ENCODE data around the gene CLCN6.

Gene CLCN6

DNA sequence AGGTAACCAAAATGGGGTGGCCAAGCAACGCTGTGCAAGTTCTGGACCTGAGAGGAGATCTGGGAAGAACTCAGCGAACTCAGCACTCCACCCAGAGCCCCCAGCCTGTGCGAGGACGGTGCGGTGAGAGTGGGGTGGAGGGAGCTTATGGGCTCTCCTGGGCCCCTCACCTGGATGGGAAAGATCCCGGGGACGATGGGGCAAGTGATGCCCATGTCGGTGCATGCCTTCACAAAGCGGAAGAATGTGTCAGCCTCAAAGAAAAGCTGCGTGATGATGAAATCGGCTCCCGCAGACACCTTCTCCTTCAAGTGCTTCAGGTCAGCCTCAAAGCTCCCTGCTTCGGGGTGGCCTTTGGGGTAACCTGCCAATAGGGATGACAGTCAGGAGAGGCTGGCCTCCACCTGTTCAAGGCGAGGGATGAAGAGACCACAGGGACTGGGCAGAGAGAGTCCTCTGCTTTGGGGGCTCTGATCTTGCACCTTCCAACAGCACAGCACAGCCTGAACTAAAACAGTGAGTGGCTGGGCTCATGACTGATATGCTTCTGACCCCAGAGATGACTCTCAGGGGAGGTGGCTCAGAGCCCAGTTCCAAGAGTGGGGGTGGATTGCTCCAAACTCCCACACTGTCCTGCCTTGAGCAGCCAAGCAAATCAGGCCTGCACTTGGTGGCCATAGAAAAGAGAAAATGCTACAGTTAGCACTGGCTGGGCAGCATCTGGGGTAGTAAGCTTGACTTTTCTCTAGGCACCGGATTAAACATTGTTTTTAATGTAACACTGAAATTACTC lies 9.8 kb upstream of the CLCN6 start:
- no peak for DNase-seq (ENCODE audit: low spot score)

DNA sequence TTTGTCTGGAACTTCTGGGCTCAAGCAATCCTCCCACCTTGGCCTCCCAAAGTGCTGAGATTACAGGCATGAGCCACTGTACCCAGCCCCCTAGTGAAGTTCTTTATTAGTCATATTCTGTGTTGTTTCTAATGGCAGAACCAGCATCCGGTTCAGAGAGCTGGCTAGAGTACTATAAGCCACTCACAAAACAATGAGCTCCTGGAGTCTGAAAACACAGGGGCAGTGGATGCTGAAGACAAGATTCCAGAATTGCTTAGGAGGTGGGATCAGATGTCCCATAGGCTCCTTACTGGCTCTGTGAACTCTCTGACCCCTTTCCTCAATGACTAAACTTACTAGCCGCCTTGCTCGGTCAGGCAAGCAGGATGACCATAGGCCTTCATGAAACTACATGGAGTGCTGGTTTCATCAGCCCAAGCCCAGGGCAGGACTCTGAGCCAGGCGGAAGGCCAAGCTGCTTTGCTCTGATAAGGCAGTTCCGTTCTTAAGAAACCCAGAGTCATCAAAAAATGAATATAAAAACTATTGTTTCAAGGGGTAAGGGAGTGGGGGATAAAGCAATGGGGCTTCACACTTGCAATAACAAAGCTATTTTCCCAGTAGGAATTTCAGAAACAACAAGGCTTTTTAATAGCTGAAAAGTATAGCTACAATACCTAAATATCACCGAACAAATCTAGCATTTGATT lies 8.3 kb upstream of the CLCN6 start:
- DNase-seq (ENCODE audit: low spot score): no peak

DNA sequence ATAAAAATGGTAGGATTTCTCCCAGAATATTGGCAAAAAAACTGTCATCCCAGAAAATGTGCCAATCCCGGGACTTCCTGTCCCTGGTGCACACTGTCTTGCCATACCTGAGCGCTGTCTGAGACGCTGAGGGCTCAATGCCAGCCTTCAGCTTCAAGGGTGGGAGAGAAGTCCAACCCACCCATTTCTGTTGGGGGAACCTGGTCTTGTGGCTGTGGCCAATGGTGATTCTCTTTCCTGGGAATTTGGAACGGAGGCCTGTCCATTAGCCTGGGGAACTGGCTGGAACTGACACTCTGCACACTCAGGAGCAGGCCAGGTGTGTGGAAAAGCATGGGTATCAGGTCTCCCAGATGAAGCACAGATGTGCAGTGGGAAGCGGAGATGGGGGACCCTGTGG lies 6.9 kb upstream of the CLCN6 start:
- DNase-seq (ENCODE audit: low spot score): no peak

DNA sequence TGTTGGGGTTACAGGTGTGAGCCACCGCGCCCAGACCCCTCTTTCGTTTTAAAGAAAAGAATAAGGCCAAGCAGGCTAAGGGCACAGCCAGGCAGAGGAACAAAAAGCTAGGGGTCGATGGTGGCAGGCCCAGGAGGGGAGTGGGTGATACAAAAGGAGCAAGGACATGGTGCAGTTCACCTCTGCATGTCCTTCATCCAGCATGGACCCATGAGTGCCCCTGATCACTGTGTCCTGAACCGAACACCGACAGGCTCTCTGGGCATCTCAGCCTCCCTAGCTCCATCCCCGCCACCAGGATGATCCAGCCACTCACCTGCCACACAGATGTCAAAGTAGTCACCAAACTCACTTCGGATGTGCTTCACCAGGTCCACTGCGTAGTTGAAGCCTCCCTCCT lies 6.1 kb upstream of the CLCN6 start:
- DNase-seq (ENCODE audit: low spot score): no peak

DNA sequence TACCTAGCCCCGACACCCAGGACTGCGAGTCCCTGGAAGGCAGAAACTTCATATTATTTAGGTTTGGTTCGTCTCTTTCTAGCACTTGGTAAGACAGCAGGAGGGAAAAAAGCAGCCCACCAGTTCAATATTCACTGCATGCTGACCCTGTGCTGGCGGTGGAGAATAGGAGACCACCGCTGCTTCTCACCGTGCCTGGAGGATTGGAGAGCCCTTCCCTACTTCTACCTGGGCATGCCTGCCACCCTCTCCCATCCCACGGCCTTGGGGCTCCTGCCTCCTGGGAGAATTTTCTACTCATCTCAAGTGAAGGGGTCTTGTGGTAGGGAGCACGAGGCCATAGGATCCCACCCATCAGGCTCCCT lies 5.6 kb upstream of the CLCN6 start:
- no peak for DNase-seq (ENCODE audit: low spot score)

DNA sequence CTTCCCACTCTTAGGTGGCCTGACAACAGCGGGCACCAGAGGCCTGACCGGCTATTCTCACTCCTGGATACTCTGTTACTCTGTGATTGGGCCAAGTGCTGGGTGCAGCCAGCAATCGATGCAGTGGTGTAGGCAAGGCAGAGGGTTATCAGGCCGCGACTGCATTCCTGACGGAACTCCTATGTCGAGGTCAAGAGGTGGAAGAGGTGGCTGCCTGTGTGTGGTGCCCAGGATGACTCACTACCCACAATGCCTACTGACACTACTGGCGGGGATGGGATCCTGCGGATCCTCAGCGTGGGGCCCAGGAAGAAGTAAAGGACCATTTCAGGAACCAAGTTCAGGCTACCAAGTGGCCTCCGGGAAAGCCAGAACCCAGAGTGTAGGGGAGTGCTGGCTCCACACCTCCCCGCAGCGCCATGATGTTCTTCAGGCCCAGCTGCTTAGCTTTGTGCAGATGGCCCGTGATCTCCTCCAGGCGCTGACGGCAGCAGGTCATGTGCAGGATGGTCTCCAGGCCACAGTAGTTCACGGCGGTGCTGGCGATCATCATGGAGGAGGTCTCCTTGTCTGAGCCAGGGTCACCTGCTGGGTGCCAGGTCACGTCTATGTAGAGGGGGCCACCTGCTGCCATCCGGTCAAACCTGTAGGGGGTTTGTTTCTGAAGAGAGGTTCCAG lies 5.1 kb upstream of the CLCN6 start:
- no peak for DNase-seq (ENCODE audit: low spot score)

DNA sequence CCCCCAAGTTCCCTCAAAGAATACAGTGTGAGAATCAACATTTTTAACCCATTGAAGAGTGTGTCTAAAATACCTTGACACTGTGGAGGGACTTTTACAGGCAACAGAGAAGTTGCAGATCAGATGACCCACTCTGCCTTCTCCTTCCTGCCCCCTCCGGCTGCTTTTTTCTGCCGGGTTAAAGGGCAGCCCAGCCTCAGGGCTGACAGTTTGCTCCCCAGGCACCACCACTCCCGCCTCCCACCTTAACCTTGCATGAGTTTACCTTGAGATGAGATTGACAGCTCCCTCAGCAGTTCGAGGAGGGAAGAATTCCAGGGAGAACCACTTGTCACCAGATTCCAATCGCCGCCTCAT lies 3.4 kb upstream of the CLCN6 start:
- DNase-seq (ENCODE audit: low spot score): no peak

DNA sequence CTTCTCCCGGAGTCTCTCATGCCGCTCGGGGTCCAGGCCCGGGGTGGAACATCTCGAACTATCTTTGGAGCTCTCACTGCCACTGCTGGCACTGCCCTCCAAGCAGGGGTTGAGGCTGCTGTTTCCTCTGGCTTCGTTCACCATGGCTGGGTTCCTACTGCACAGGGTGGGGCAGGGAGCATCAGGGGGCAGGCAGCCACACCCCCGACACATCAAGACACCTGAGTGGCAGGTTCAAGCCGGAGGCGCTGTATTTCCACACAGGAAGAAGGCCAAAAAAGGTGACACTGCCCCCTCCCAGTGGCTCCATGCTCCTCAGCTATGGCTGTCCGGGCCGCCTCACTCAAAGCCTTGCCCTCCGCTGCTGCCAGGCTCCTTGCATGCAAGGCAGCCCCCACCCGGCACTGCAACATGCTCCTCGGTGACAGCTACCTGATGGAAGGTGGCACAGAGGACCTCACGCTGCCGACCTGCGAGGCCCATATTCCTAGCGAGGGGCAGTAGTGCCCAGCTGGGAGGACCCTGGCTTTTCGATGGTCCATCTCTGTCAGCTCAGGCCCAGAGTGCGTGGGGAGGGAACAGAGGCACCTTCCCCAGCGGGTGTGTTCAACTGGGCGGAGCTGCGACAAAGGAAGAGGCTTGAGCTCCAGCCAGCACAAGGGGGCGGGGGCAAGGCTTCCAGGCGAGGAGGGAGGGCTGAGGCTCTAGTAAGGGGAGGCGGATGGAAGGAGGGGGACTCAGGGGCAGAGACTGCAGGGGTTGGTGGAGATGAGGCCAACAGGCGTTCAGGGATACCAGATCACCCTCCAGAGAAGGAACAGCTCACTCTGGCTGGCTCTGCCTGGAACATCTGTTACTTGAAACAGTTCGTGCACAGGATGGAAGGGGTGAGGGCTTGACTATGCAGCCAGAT lies 2.8 kb upstream of the CLCN6 start:
- peak; percentile 85 for DNase-seq (ENCODE audit: low spot score)

DNA sequence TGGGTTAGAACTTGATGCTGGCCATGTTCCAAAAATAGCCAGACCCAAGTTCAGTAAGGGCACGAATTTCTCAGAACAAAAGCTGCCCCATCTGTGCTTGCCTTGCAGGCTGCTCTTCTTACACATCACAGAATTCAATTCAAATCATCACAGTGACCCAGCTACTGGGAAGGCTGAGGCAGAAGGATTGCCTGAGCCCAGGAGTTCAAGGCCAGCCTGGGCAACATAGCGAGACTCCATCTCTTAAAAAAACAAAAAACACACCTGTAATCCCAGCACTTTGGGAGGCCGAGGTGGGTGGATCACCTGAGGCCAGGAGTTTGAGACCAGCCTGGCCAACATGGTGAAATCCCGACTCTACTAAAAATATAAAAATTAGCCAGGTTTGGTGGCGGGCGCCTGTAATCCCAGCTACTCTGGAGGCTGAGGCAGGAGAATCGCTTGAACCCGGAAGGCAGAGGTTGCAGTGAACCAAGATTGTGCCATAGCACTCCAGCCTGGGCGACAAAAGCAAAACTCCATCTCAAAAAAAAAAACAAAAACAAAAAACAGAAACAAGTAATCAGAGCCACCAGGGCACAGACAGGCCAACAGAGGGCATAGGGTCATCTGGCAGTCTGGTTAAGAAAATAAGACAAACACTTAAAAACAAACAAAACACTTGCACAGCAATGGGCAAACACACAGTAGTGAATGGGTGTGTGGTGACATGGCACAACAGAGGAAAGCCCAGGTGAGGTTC lies 1.9 kb upstream of the CLCN6 start:
- DNase-seq (ENCODE audit: low spot score): peak; percentile 3

DNA sequence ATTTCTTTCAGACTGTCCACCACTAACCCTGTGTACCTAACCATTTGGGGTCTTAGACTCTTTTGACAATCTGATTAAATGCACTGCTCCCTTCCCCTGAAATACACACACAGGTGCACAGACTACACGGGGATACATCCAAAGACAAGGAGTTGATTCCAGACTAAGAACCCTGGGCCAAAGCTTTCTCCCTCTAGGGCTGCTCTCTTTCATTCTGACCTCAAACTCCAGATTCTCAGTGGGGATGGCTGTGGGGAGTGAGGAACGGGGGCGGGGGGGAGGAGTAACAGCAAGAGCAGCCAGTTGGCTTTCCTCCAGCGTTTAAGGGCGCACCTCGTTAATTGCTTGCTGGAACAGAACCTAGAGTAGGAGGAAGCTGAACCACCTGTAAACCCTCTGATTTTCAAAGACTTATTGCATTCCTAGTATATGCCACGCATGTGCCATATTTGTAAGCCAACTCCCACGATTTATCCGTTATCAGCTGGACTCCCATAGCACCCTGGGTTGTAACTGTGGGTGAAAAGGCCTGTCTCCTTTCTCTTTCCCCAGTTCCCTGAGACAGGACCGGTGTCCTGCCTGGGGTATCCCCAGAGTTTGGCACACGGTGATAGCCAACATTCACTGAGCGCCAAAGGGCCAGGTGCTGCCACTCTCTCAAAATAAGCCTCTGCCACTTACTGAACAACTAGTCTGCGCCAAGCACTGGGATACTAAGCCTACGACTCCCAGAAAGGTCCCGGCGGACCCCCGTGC lies 1.1 kb upstream of the CLCN6 start:
- DNase-seq (ENCODE audit: low spot score): peak; percentile 15

DNA sequence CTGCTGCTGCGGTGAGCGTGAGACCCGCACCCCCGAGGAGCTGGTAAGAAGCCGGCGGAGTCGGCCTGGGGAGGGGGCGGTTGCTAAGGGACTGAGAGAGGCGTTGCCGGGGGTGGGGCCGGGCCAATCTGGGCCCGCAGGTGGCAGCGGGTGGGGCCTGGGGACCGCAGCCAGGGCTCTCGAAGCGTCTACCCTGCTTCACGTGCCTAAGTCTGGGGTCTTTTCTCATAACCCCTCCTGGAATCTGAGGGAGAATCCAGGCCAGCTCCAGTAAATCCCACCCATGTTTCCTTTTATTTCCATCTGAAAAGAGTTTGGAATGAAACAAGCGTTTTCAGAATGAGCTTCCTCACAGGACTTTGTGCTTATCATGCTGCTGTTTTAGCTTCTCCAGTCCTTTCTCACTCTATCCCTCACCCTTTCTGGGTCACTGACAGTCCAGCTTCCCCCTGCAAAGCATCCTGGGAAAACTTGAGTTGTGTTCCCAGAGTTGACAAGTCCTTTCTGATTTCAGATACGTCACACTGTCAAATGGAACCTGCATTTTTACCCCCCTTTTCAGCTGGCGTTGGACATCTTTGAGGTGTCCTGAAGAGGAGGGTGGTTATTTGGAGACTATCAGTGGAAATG lies 431 bp downstream of the CLCN6 start:
- DNase-seq (ENCODE audit: low spot score): peak; percentile 15

DNA sequence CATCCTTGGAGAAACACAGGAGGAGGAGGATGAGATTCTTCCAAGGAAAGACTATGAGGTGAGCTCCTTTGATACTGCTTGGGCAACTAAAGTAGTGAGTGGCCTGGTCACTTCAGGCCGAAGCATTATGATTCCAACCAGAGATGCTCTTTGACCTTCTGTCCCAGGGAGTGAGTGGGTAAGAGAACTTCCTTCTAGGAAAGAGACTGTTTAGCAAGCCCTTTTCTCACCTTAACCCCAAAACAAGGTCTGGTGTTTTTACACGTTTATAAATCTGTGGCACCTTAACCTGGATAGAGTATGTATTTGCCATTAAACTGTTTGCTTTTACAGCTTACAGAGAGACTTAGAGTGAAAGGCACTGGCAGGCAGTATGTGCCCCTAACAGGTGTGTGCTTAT lies 1.1 kb downstream of the CLCN6 start:
- no peak for DNase-seq (ENCODE audit: low spot score)

DNA sequence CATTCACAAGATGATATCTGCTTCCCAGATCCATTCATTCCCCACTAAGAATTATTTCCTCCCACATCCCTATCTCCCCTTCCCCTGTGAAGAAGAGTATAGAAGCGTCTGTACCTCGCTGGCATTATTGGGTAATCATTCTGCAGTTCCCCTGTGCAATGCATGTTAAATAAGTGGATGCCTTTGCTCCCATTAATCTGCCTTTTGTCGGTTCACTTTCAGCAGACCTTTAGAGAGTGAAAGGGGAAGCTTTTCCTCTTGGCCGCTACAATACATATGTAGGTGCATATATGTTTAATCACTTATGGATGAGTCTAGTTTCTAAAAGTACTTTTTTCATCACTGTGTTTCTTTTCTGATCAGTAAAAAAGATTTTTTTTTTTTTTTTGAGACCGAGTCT lies 7.0 kb downstream of the CLCN6 start:
- DNase-seq (ENCODE audit: low spot score): no peak

DNA sequence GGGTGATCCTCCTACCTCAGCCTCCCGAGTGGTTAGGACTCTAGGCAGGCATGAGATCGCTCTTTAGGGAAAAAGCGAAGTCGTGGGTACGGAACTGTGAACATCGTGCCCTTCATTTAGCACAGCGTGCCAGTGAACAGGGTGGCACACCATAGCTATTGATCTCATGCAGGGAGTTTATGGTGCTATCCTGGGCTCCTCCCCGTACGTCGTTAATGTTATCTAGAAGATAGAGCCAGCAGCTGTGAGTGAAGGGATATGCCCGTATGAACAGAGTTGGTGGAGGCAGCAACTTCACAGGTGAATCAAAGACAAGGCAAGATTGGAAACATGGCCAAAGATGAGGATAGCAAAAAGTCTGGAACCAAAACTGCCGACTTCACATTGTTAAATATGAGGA lies 11.2 kb downstream of the CLCN6 start:
- no peak for DNase-seq (ENCODE audit: low spot score)

DNA sequence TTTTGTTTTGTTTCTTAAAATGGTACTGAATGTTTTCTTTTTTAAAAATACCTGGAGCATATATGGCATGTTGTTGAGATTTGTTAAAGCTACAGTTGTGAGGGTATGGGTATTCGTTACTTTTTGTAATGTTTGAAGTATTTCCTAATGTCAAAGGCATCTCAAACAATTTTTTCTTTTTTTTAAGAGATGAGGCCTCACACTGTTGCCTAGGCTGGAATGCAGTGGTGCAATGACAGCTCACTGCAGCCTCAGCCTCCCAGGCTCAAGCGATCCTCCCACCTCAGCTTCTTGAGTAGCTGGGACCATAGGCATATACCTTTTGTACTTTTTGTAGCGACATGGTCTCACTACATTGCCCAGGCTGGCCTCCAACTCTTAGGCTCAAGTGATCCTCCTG lies 16.1 kb downstream of the CLCN6 start:
- DNase-seq (ENCODE audit: low spot score): no peak

DNA sequence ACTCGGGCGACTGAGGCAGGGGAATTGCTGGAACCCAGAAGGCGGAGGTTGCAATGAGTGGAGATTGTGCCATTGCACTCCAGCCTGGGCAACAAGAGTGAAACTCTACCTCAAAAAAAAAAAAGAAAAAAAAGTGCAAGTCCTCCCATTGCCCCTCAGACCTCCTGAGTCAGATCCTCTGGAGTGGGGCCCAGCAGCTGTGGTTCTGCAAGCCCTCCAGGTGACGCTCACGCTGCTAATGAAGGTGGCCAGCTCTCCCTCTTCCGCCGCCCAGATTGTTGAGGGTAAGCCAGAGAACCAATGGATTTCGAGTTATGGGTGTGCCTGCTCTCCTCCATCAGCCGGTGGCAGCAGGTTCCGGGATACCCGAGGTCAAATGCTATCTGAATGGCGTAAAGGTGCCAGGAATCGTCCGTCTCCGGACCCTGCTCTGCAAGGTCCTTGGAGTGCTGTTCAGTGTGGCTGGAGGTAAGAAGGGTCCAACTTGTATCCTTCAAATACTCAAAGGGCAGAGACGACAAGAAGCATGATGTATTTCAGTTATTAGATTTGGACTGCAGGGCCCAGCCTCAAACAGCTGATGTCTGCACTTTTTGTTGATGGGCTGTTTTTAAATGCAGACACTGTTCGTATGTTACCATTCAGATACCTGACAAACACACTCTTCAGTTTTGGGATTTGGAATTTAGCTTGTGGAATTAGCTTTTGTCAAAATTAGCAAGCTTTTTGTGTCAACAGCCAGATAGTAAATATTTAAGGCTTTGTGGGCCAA lies 17.6 kb downstream of the CLCN6 start:
- no peak for DNase-seq (ENCODE audit: low spot score)

DNA sequence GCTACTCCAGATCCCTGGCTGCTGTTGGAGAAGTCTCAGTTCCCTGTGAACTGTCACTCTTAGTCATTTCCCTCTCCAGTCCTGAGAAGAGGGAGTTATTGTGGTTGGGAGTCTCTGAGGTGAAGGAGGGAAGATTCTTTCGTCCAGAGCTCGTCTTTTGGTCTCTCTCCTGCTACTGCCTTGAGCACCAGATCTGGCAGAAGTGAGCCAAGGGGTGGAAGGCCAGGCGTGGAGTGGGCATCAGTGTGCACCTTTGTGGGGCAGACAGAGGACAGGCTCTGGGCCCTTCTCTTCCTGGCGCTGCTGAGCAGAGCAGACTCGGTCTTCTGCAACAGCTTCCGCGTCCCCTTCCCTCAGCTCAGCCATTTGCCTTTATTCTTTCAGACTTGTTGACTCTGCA lies 19.1 kb downstream of the CLCN6 start:
- DNase-seq (ENCODE audit: low spot score): no peak

DNA sequence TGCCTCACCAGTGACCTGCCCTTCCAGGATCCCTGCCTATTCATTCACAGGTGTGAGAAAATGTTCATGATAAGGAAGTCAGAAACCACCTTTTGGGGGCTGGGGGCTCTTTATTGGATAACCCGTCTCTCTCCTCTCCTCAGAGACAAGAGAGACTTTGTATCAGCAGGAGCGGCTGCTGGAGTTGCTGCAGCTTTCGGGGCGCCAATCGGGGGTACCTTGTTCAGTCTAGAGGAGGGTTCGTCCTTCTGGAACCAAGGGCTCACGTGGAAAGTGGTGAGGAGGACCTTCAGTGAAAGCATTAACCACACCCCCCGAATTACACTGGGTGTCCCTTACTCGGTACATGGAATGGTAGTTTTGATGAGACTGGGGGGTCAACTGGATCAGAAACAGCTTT lies 21.0 kb downstream of the CLCN6 start:
- DNase-seq (ENCODE audit: low spot score): no peak

DNA sequence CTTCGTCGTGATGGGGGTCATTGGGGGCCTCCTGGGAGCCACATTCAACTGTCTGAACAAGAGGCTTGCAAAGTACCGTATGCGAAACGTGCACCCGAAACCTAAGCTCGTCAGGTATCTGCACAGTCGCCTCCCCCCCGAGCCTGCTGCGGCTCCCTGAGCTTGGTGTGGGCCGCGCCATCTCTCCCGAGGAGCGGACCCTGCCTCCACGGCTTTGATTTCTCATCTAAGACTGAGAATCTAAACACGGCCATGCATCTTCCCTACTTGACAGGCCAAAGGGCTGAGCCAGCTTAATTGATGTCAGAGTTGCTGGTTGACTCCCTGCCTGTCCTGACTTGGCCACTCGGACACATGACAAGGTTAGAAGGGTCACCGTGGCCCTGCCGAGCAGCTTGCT lies 22.5 kb downstream of the CLCN6 start:
- DNase-seq (ENCODE audit: low spot score): no peak

Data from D341Med (cell line).